ENCODE results near the gene ZNF490. TPM values are rescaled to one million over a fixed set of nuclear protein-coding genes. Genes with fewer than 3 reads are reported as not detected.

The ZNF490 gene
- total and polyA plus RNA-seq, 10 of the 15 experiments (the other 5 are each of a cell fraction or from before 2014, with no cell fraction given), result 0.57 to 8.4 (median 3.2) TPM

GRCh38 chr19:12564016-12564664 is 46.5 kb downstream of the ZNF490 start (continued):
- no peak for TF ChIP-seq BCLAF1 (IDR thresholded peaks at IDR 0.05)
- TF ChIP-seq MEF2A (IDR thresholded peaks at IDR 0.05; ENCODE audit: insufficient read depth, low read depth, low read length), result 0 out of 2 replicates have a peak, but pooled peaks have one; percentile 33
- no peak for TF ChIP-seq FOS (IDR thresholded peaks at IDR 0.05; ENCODE audit: borderline replicate concordance, extremely low read depth, insufficient read length)
- 0 out of 2 replicates have a peak, but pooled peaks have one; percentile 25 for TF ChIP-seq ZNF592 (IDR thresholded peaks at IDR 0.05)
- no peak for TF ChIP-seq ZNF24 (IDR thresholded peaks at IDR 0.05)
- TF ChIP-seq PRDM15 (CRISPR knock-in tag; IDR thresholded peaks at IDR 0.05), result no peak
- TF ChIP-seq BCL11A (IDR thresholded peaks at IDR 0.05; ENCODE audit: low read depth, low read length), result no peak

Measured in GM12878 (cell line).